ENCODE data around the gene SNX32.

SNX32 gene

DNA sequence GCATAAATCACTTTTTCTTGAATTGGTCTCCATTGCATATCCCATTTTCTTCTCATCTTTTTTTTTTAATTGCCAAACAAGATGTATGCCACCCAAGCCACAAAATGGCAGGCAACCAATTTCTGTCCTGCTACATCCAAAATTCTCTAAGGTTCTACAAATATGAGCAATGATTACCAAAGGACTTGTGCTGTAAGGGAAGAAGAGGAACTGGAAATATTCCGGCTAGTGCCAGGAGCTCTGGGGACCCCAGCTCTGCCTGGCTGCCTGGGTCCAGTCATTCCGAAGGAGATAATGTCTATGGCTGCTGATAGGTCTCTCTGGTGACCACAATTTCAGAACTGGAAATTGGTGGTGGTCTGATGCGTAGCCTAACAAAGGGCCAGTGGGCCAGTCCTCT, 17.1 kb upstream of the SNX32 start:
- no peak overlapping the region for H3K4me2 ChIP-seq (ENCODE audit: low read depth, low read length, poor library complexity, severe bottlenecking)
- no peak overlapping the region for H3K27ac ChIP-seq (ENCODE audit: low read depth, low read length)
- no peaks in the 10 kb centered on the region for H3K9me3 ChIP-seq (ENCODE audit: insufficient read depth, low read length)
- H4K20me1 ChIP-seq (ENCODE audit: low read depth, low read length), result no peaks in the 10 kb centered on the region
- no peak overlapping the region for H3K9ac ChIP-seq (ENCODE audit: low read length)
- H3F3A ChIP-seq (ENCODE audit: insufficient read depth), result no peaks in the 10 kb centered on the region
- no peaks in the 10 kb centered on the region for H3K9me2 ChIP-seq (replicated peaks; ENCODE audit: insufficient read depth, low read length)
- H2AFZ ChIP-seq (ENCODE audit: low read depth, low read length, severe bottlenecking), result no peak overlapping the region
- TF ChIP-seq, protein P1, sequence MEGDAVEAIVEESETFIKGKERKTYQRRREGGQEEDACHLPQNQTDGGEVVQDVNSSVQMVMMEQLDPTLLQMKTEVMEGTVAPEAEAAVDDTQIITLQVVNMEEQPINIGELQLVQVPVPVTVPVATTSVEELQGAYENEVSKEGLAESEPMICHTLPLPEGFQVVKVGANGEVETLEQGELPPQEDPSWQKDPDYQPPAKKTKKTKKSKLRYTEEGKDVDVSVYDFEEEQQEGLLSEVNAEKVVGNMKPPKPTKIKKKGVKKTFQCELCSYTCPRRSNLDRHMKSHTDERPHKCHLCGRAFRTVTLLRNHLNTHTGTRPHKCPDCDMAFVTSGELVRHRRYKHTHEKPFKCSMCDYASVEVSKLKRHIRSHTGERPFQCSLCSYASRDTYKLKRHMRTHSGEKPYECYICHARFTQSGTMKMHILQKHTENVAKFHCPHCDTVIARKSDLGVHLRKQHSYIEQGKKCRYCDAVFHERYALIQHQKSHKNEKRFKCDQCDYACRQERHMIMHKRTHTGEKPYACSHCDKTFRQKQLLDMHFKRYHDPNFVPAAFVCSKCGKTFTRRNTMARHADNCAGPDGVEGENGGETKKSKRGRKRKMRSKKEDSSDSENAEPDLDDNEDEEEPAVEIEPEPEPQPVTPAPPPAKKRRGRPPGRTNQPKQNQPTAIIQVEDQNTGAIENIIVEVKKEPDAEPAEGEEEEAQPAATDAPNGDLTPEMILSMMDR (IDR thresholded peaks at IDR 0.05; ENCODE audit: insufficient read depth, low read length, poor library complexity, severe bottlenecking), result no peak
- no peak for TF ChIP-seq EZH2phosphoT487 (conservative IDR thresholded peaks at IDR 0.05; ENCODE audit: low read length)
- no peaks in the 10 kb centered on the region for H3K36me3 ChIP-seq (ENCODE audit: low read length)
- no peak overlapping the region for H3K4me3 ChIP-seq (ENCODE audit: insufficient read depth, low read length, poor library complexity, severe bottlenecking)
- no peaks in the 10 kb centered on the region for H3K27me3 ChIP-seq (ENCODE audit: low read length)
- H3K79me2 ChIP-seq (ENCODE audit: insufficient read depth, low read length), result no peaks in the 10 kb centered on the region

DNA sequence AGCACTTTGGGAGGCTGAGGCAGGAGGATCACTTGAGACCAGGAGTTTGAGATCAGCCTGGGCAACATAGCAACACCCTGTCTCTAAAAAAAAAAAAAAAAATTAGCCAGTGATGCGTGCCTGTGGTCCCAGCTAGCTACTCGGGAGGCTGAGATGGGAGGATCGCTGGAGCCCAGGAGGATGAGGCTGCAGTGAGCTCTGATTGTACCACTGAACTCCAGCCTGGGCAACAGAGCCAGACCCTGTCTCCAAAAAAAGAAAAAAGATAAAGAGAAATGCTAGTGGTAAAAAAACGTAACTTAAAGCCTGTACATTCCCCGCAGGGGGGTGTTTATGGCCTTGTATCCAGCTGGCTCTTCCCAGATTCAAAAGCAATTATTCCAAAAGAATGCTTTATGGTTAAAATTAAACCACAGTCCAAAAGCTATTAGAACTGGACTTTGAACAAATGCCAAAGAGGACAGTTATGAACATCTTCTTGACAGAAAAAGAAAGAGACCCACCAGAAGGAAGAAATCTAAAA, 16.4 kb upstream of the SNX32 start:
- no peak overlapping the region for H3K27ac ChIP-seq (ENCODE audit: low read depth, low read length)

DNA sequence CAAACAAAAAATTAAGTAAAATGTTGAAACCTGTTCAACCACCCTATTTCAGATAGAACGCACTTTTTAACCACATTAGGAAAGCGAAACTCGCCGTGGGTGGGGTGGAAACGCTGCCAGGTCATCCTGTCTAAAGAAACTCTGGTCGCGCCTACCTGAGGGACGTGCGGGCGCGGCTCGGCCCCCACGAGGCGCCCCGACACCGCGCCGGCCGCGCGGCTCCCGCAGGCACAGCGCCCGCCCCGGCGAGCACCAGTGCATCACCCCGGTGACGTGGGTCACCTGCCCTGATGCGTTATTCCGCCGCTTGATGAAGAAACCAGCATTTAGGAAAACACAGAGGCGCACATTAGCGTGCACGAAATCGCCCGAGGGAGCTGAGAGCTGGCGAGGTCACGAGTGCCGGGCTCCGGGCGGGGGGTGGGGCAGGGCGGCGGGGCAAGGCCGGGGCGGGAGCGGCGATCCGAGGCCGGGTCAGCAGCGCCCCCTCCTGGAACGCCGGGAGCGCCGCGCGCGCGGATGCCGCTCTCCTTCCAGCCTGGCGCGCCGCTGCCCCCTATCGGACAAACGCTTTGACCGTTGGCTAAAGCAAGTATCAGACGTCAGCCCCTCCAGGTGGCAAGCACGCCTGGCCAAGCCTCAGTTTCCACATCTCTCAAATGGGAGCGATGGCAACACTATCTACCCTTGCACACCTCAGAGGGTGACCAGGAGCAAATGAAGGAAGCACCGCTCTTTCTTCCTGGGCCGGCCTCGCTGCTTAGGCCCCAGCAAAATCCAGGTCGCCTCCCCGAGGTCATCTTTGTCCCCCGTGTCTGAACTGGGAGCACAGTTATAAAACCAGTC, 15.7 kb upstream of the SNX32 start:
- H3K27ac ChIP-seq (ENCODE audit: low read depth, low read length), result no peak overlapping the region

More for the DNA sequence above, 16.4 kb upstream of the SNX32 start:
- Histone ChIP-seq H4K20me1 (ENCODE audit: low read depth, low read length) (no peaks in the 10 kb centered on the region), H3K4me3 (ENCODE audit: insufficient read depth, low read length, poor library complexity, severe bottlenecking) (peak overlapping the region; percentile 66), H3K9ac (ENCODE audit: low read length) (peak overlapping the region; percentile 65), H3K9me3 (ENCODE audit: insufficient read depth, low read length) (no peaks in the 10 kb centered on the region), H3K36me3 (ENCODE audit: low read length) (no peaks in the 10 kb centered on the region), H3K4me2 (ENCODE audit: low read depth, low read length, poor library complexity, severe bottlenecking) (peak overlapping the region; percentile 65), H3K27me3 (ENCODE audit: low read length) (no peaks in the 10 kb centered on the region), H3F3A (ENCODE audit: insufficient read depth) (no peaks in the 10 kb centered on the region), H3K9me2 (replicated peaks; ENCODE audit: insufficient read depth, low read length) (no peaks in the 10 kb centered on the region), H3K79me2 (ENCODE audit: insufficient read depth, low read length) (no peaks in the 10 kb centered on the region), H2AFZ (ENCODE audit: low read depth, low read length, severe bottlenecking) (peak overlapping the region; percentile 84)
- TF ChIP-seq, protein P1 (IDR thresholded peaks at IDR 0.05; ENCODE audit: insufficient read depth, low read length, poor library complexity, severe bottlenecking), result no peak
- TF ChIP-seq EZH2phosphoT487 (conservative IDR thresholded peaks at IDR 0.05; ENCODE audit: low read length), result no peak

More for the DNA sequence above, 15.7 kb upstream of the SNX32 start:
- H3K36me3 ChIP-seq (ENCODE audit: low read length), result no peaks in the 10 kb centered on the region
- H4K20me1 ChIP-seq (ENCODE audit: low read depth, low read length), result no peaks in the 10 kb centered on the region
- peak overlapping the region; percentile 66 for H3K4me3 ChIP-seq (ENCODE audit: insufficient read depth, low read length, poor library complexity, severe bottlenecking)
- H2AFZ ChIP-seq (ENCODE audit: low read depth, low read length, severe bottlenecking), result peak overlapping the region; percentile 84
- H3F3A ChIP-seq (ENCODE audit: insufficient read depth), result no peaks in the 10 kb centered on the region
- H3K9me2 ChIP-seq (replicated peaks; ENCODE audit: insufficient read depth, low read length), result no peaks in the 10 kb centered on the region
- H3K79me2 ChIP-seq (ENCODE audit: insufficient read depth, low read length), result no peaks in the 10 kb centered on the region
- H3K9me3 ChIP-seq (ENCODE audit: insufficient read depth, low read length), result no peaks in the 10 kb centered on the region
- no peaks in the 10 kb centered on the region for H3K27me3 ChIP-seq (ENCODE audit: low read length)
- TF ChIP-seq EZH2phosphoT487 (conservative IDR thresholded peaks at IDR 0.05; ENCODE audit: low read length), result no peak
- TF ChIP-seq, protein P1 (IDR thresholded peaks at IDR 0.05; ENCODE audit: insufficient read depth, low read length, poor library complexity, severe bottlenecking), result peak; percentile 83
- H3K4me2 ChIP-seq (ENCODE audit: low read depth, low read length, poor library complexity, severe bottlenecking), result peak overlapping the region; percentile 65
- H3K9ac ChIP-seq (ENCODE audit: low read length), result peak overlapping the region; percentile 65

Measured in SU-DHL-6 (cell line).